Gastrocnemius medialis (tissue), 4 donors: Measurements from ENCODE around the gene RASSF10. TPM values are rescaled to one million over a fixed set of nuclear protein-coding genes. Genes with fewer than 3 reads are reported as not detected.

Experiments
- ATAC-seq, 2 donors: fragments of 150-250 bp; one replicate each; pipeline ENCODE4 v1.9.1; 2016
- DNase-seq, 2 donors: peaks; one replicate each; pipeline ENCODE4 v3.0.0-alpha.2; 2019
- H3K27ac ChIP-seq, 4 donors: fragments of 200-600 bp; sonication (generic); 1 replicate in 1 of 4; 2 replicates in 3 of 4; pipeline ENCODE4 v1.5.1; 2016 to 2018; ENCODE audit warnings: mild to moderate bottlenecking in 2 of 4, moderate library complexity in 1 of 4
- H3K27me3 ChIP-seq, 3 donors: fragments of 200-600 bp; sonication (generic) in 2 of 3; 1 replicate in 1 of 3; 2 replicates in 2 of 3; pipeline versions ENCODE4 v1.5.1 to v1.6.0; 2016 to 2019; ENCODE audit warnings: mild to moderate bottlenecking in 1 of 3, moderate library complexity in 1 of 3
- H3K36me3 ChIP-seq, 2 donors: fragments of 200-600 bp; sonication (generic) in 1 of 2; one replicate each; pipeline ENCODE4 v1.5.1; 2017 to 2018
- H3K4me1 ChIP-seq, 2 donors: fragments of 200-600 bp; sonication (generic) in 1 of 2; one replicate each; pipeline ENCODE4 v1.5.1; 2016 to 2017; ENCODE audit warnings: mild to moderate bottlenecking in 2 of 2
- H3K4me3 ChIP-seq, 4 donors: fragments of 200-600 bp; sonication (generic) in 3 of 4; 1 replicate in 1 of 4; 2 replicates in 3 of 4; pipeline ENCODE4 v1.5.1; 2016 to 2019; ENCODE audit warnings: mild to moderate bottlenecking in 2 of 4
- H3K9me3 ChIP-seq, 3 donors: fragments of 200-600 bp; sonication (generic) in 2 of 3; 1 replicate in 1 of 3; 2 replicates in 2 of 3; pipeline ENCODE4 v1.5.1; 2016 to 2019
- CTCF ChIP-seq, 5 experiments: fragments of 450-650 bp in 3 of 5; fragments of 200-600 bp in 2 of 5; sonication (generic) in 2 of 5; IDR thresholded peaks in 4 of 5; conservative IDR thresholded peaks in 1 of 5; 1 replicate in 4 of 5; 2 replicates in 1 of 5; pipeline ENCODE4 v1.5.1; 2016 to 2019; ENCODE audit warnings: antibody characterized with exemption in 5 of 5, mild to moderate bottlenecking in 3 of 5, moderate library complexity in 3 of 5
- POLR2A ChIP-seq, 2 donors: fragments of 450-650 bp; IDR thresholded peaks; one replicate each; pipeline ENCODE4 v1.6.1; 2017; ENCODE audit warnings: antibody characterized with exemption in 2 of 2, mild to moderate bottlenecking in 2 of 2, moderate library complexity in 2 of 2
- in situ Hi-C, 4 donors: fragments of 200-750 bp; cut with MboI; loops; one replicate each; pipeline versions ENCODE4 v1.15.0 to v1.8.0; 2017; ENCODE audit warnings: low sequenced_read_pairs in 4 of 4
- intact Hi-C: fragments of 100-400 bp; cut with DNase I; formaldehyde crosslinking; loops from one replicate; pipeline ENCODE4 v1.15.1; 2023; ENCODE audit warnings: low total_unique reads
- total RNA-seq, 4 donors: library from RNA; depleted of rRNA; stranded (reverse); fragments of >200 nt; gene quantifications; one replicate each; pipeline versions ENCODE4 v1.1.0 to v1.2.3, GENCODE V29; 2016

RASSF10 gene
- total RNA-seq, 4 donors from 2014 or later, result 0.11 to 0.62 (median 0.25) TPM; not detected in 1

DNA sequence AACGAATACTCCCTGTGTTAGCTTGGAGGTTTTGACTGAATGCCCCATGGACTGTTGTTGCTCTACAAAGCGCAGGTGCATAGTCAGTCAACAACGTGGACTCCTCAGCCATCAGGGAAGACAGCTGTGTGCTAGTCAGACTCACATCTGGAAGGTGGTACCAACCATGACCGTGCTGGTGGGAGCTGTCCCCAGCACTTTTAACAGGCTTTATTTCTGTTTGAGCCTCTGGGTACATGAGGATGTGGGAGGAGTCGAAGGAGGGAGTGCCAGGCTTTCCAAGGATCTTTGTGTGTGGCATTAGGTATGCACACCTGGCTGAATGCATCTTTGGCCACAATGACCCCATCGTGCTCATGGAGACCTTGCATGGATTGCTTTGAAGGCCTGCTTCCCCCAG, 6.6 kb downstream of the RASSF10 start:
- DNase-seq (no peak), ATAC-seq (no peak)
- peaks cover 0 to under 1% of the 10 kb centered on the region in 2 donors for H3K4me1 ChIP-seq
- H3K36me3 ChIP-seq, result no peaks in the 10 kb centered on the region
- TF ChIP-seq POLR2A (IDR thresholded peaks at IDR 0.05) (no peak), CTCF (IDR thresholded peaks at IDR 0.05 in 4 of 5, conservative IDR thresholded peaks at IDR 0.05 in 1 of 5) (no peak)
- intact Hi-C loops, result no loop called here
- in situ Hi-C loops, result no loop called here
- no peak overlapping the region for H3K27ac ChIP-seq
- no peaks in the 10 kb centered on the region for H3K9me3 ChIP-seq
- H3K27me3 ChIP-seq, result peaks cover 22 to 27% (median 25%) of the 10 kb centered on the region in 3 donors
- no peak overlapping the region for H3K4me3 ChIP-seq

- no peaks in the 10 kb centered on the region for H3K36me3 ChIP-seq
- no peaks in the 10 kb centered on the region for H3K9me3 ChIP-seq
- DNase-seq (no peak), ATAC-seq (no peak)
- peaks cover 17 to 21% (median 20%) of the 10 kb centered on the region in 3 donors for H3K27me3 ChIP-seq
- in situ Hi-C loops, result no loop called here
- H3K4me1 ChIP-seq, result no peaks in the 10 kb centered on the region
- TF ChIP-seq POLR2A (IDR thresholded peaks at IDR 0.05) (no peak), CTCF (IDR thresholded peaks at IDR 0.05 in 4 of 5, conservative IDR thresholded peaks at IDR 0.05 in 1 of 5) (no peak)
- H3K4me3 ChIP-seq, result no peak overlapping the region
- no peak overlapping the region for H3K27ac ChIP-seq
- intact Hi-C loops, result no loop called here
Observed at GRCh38 chr11:13016415-13016814, 7.3 kb downstream of the RASSF10 start.

GRCh38 chr11:13019313-13019712, 10.2 kb downstream of the RASSF10 start:
- Histone ChIP-seq H3K4me1 (no peaks in the 10 kb centered on the region), H3K27me3 (no peaks in the 10 kb centered on the region), H3K4me3 (no peak overlapping the region), H3K27ac (no peak overlapping the region), H3K9me3 (no peaks in the 10 kb centered on the region), H3K36me3 (no peaks in the 10 kb centered on the region)
- no peak for DNase-seq
- in situ Hi-C loops, result no loop called here
- TF ChIP-seq CTCF (IDR thresholded peaks at IDR 0.05 in 4 of 5, conservative IDR thresholded peaks at IDR 0.05 in 1 of 5) (no peak), POLR2A (IDR thresholded peaks at IDR 0.05) (no peak)
- no peak for ATAC-seq
- intact Hi-C loops, result no loop called here

DNA sequence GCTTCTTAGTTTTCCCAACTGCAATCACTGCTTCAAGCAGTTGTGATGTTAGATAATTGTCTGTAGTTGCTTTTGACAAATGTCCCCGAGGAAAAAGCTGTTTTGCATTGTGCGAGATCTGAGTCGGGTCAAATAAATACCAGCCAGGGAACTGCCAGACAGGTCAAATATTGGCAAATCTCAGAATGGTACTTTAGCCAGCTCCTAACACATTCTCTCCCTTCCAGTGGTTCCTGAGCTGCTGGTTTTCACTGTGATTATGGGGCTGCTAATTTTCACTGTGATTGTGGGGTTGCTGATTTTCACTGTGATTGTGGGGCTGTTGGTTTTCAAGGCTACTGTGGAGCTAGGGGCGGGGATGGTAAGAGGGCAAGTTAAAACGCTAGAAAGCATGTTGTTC, 14.3 kb downstream of the RASSF10 start:
- no peak overlapping the region for H3K4me3 ChIP-seq
- ATAC-seq, result no peak
- no peaks in the 10 kb centered on the region for H3K9me3 ChIP-seq
- in situ Hi-C loops, result no loop called here
- DNase-seq, result no peak
- H3K27me3 ChIP-seq, result no peaks in the 10 kb centered on the region
- no peak for TF ChIP-seq CTCF (IDR thresholded peaks at IDR 0.05 in 4 of 5, conservative IDR thresholded peaks at IDR 0.05 in 1 of 5)
- no peak for TF ChIP-seq POLR2A (IDR thresholded peaks at IDR 0.05)
- no peaks in the 10 kb centered on the region for H3K4me1 ChIP-seq
- no peaks in the 10 kb centered on the region for H3K36me3 ChIP-seq
- intact Hi-C loops, result no loop called here
- H3K27ac ChIP-seq, result no peak overlapping the region

- in situ Hi-C loops, result no loop called here
Observed at GRCh38 chr11:13026722-13027121, 17.6 kb downstream of the RASSF10 start.

More at GRCh38 chr11:13026722-13027121, 17.6 kb downstream of the RASSF10 start:
- Histone ChIP-seq H3K27me3 (no peaks in the 10 kb centered on the region), H3K27ac (no peak overlapping the region), H3K36me3 (no peaks in the 10 kb centered on the region), H3K4me3 (no peak overlapping the region), H3K9me3 (no peaks in the 10 kb centered on the region), H3K4me1 (no peaks in the 10 kb centered on the region)
- DNase-seq, result no peak
- ATAC-seq, result no peak
- TF ChIP-seq CTCF (IDR thresholded peaks at IDR 0.05 in 4 of 5, conservative IDR thresholded peaks at IDR 0.05 in 1 of 5) (no peak), POLR2A (IDR thresholded peaks at IDR 0.05) (no peak)
- intact Hi-C loops, result no loop called here
